Esophagus squamous epithelium (tissue), 5 donors: ENCODE results near the gene TADA2B. TPM values are rescaled to one million over a fixed set of nuclear protein-coding genes. Genes with fewer than 3 reads are reported as not detected.

ENCODE experiments used
- DNase-seq: peaks from one replicate; lab custom pipeline; 2025; lab: John Stamatoyannopoulos, UW
- H3K27ac ChIP-seq, 4 donors: fragments of 200-600 bp; sonication (generic); one replicate each; pipeline ENCODE4 v1.5.1; 2016 to 2019; ENCODE audit warnings: mild to moderate bottlenecking in 1 of 4
- H3K27me3 ChIP-seq, 4 donors: fragments of 200-600 bp; sonication (generic); 1 replicate in 3 of 4; 2 replicates in 1 of 4; pipeline versions ENCODE4 v1.5.1 to v1.6.0; 2017 to 2021; ENCODE audit warnings: antibody characterized with exemption in 1 of 4
- H3K36me3 ChIP-seq, 3 donors: fragments of 200-600 bp; sonication (generic); one replicate each; pipeline ENCODE4 v1.5.1; 2016 to 2019
- H3K4me1 ChIP-seq, 3 donors: fragments of 200-600 bp; sonication (generic); one replicate each; pipeline ENCODE4 v1.5.1; 2017 to 2019
- H3K4me3 ChIP-seq, 4 donors: fragments of 200-600 bp; sonication (generic); 1 replicate in 3 of 4; 2 replicates in 1 of 4; pipeline ENCODE4 v1.5.1; 2016 to 2019; ENCODE audit warnings: mild to moderate bottlenecking in 2 of 4, moderate library complexity in 1 of 4
- H3K9me3 ChIP-seq, 3 donors: fragments of 200-600 bp; sonication (generic); one replicate each; pipeline ENCODE4 v1.5.1; 2016 to 2019
- CTCF ChIP-seq, 6 experiments: fragments of 450-650 bp in 4 of 6; fragments of 200-600 bp in 2 of 6; sonication (generic) in 2 of 6; IDR thresholded peaks; one replicate each; pipeline ENCODE4 v1.5.1; 2016 to 2019; ENCODE audit warnings: antibody characterized with exemption in 6 of 6, mild to moderate bottlenecking in 4 of 6, moderate library complexity in 4 of 6
- POLR2A ChIP-seq, 4 donors: fragments of 450-650 bp; IDR thresholded peaks; one replicate each; pipeline ENCODE4 v1.6.1; 2017; ENCODE audit warnings: antibody characterized with exemption in 4 of 4, mild to moderate bottlenecking in 4 of 4, moderate library complexity in 3 of 4
- WGBS, 2 donors: methylation state at CpG; one replicate each; pipeline ENCODE4 v1.1.5; 2018; 5-methylcytosine and 5-hydroxymethylcytosine counted together
- intact Hi-C: fragments of 100-400 bp; cut with DNase I; formaldehyde crosslinking; loops from one replicate; pipeline ENCODE4 v1.15.0; 2022
- total RNA-seq, 4 donors: library from RNA; depleted of rRNA; stranded (reverse); fragments of >200 nt; gene quantifications; one replicate each; pipeline ENCODE4 v1.1.0, GENCODE V29; 2016
- donor health status: DM: yes; HTN: yes; CAD: no.

TADA2B gene
- total RNA-seq, 4 donors from 2014 or later, result 10.1 to 16.5 (median 13.0) TPM

- Histone ChIP-seq H3K27me3 (no peaks in the 10 kb centered on the region), H3K36me3 (peaks cover 0 to 33% (median 0%) of the 10 kb centered on the region in 3 donors), H3K4me3 (peak overlapping the region in 1 of 4 donors; percentile 12), H3K4me1 (peaks cover 34 to 71% (median 38%) of the 10 kb centered on the region in 3 donors), H3K27ac (peak overlapping the region in 2 of 4 donors; percentile 4 to 13), H3K9me3 (no peaks in the 10 kb centered on the region)
- TF ChIP-seq POLR2A (IDR thresholded peaks at IDR 0.05) (no peak), CTCF (IDR thresholded peaks at IDR 0.05) (no peak)
- intact Hi-C loops, result loop anchor here (10.0 kb wide), 1 partner anchor 141 kb away; the partner anchor contains the start of gene TBC1D14
- DNase-seq, result no peak
- 82 to 88% methylated on average over 11 to 21 of the region's 23 CpGs for WGBS, 2 donors
Observed at GRCh38 chr4:7045961-7046921, 3.1 kb downstream of the TADA2B start.

DNA sequence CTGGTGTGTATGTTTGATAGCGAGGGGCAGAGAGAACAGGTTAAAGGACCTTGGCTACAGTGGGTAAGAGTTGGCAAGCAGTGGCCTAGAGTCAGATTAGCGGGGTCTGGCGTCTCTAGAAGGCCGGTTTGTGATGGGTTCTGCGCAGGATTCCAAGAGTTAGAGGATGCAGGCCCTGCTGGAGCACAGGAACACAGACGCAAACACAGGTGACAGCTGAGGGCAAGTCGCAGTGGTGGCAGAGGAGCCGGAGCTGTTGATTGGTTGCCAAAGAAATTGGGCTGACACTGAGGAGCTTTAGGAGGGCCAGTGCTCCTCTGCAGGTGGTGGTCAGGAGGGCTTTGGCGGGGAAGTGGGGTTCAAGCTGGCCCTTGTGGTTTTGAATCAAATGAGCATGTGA lies 3.8 kb downstream of the TADA2B start:
- intact Hi-C loops, result loop anchor here (10.0 kb wide), 1 partner anchor 142 kb away; the partner anchor contains the start of gene TBC1D14

GRCh38 chr4:7048642-7049041 lies 5.5 kb downstream of the TADA2B start:
- WGBS, 2 donors, result 80 to 94% methylated on average over 9 to 12 of the region's 12 CpGs
- TF ChIP-seq POLR2A (IDR thresholded peaks at IDR 0.05) (no peak), CTCF (IDR thresholded peaks at IDR 0.05) (no peak)

More for the DNA sequence above, 3.8 kb downstream of the TADA2B start:
- H3K27ac ChIP-seq, result peak overlapping the region in 1 of 4 donors; percentile 13
- no peak for DNase-seq
- TF ChIP-seq POLR2A (IDR thresholded peaks at IDR 0.05) (no peak), CTCF (IDR thresholded peaks at IDR 0.05) (no peak)
- no peak overlapping the region for H3K4me3 ChIP-seq
- no peaks in the 10 kb centered on the region for H3K27me3 ChIP-seq
- H3K36me3 ChIP-seq, result peaks cover 0 to 39% (median 0%) of the 10 kb centered on the region in 3 donors
- peaks cover 29 to 66% (median 34%) of the 10 kb centered on the region in 3 donors for H3K4me1 ChIP-seq
- WGBS, 2 donors, result 87 to 94% methylated on average over 9 of the region's 9 CpGs
- no peaks in the 10 kb centered on the region for H3K9me3 ChIP-seq

GRCh38 chr4:7049295-7049694 lies 6.1 kb downstream of the TADA2B start:
- no peak for DNase-seq
- H3K36me3 ChIP-seq, result peaks cover 0 to 55% (median 3%) of the 10 kb centered on the region in 3 donors
- 67 to 83% methylated on average over 1 of the region's 4 CpGs for WGBS, 2 donors
- H3K27me3 ChIP-seq, result no peaks in the 10 kb centered on the region
- peaks cover 25 to 72% (median 30%) of the 10 kb centered on the region in 3 donors for H3K4me1 ChIP-seq
- TF ChIP-seq POLR2A (IDR thresholded peaks at IDR 0.05), result no peak
- TF ChIP-seq CTCF (IDR thresholded peaks at IDR 0.05), result no peak
- no peaks in the 10 kb centered on the region for H3K9me3 ChIP-seq
- H3K4me3 ChIP-seq, result no peak overlapping the region
- intact Hi-C loops, result loop anchor here (10.0 kb wide), 1 partner anchor 144 kb away; the partner anchor contains the start of gene TBC1D14
- no peak overlapping the region for H3K27ac ChIP-seq

More at GRCh38 chr4:7048642-7049041, 5.5 kb downstream of the TADA2B start:
- Histone ChIP-seq H3K9me3 (no peaks in the 10 kb centered on the region), H3K4me1 (peaks cover 27 to 76% (median 34%) of the 10 kb centered on the region in 3 donors), H3K27ac (no peak overlapping the region), H3K27me3 (no peaks in the 10 kb centered on the region), H3K4me3 (no peak overlapping the region), H3K36me3 (peaks cover 0 to 48% (median 0%) of the 10 kb centered on the region in 3 donors)
- intact Hi-C loops, result loop anchor here (10.0 kb wide), 1 partner anchor 144 kb away; the partner anchor contains the start of gene TBC1D14
- no peak for DNase-seq
